PFSK-1 (cell line): ENCODE results near the gene DENND2A.

Experiments used
- POLR2AphosphoS5 ChIP-seq: IDR thresholded peaks from 2 replicates; pipeline ENCODE4 v1.6.1; 2012; ENCODE audit warnings: low read depth, mild to moderate bottlenecking, control low read depth, low read length, moderate library complexity
- REST ChIP-seq, 2 experiments: IDR thresholded peaks; 2 replicates each; pipeline versions ENCODE4 v1.6.1 to v1.8.0; 2011 to 2012; ENCODE audit warnings: low read depth in 2 of 2, low read length in 2 of 2, control low read depth in 1 of 2, inconsistent platforms in 1 of 2, mild to moderate bottlenecking in 1 of 2, moderate library complexity in 1 of 2; ENCODE audit not compliant: insufficient read depth in 1 of 2
- SIN3A ChIP-seq: IDR thresholded peaks from 2 replicates; pipeline ENCODE4 v1.6.1; 2012; ENCODE audit warnings: mild to moderate bottlenecking, low read length, moderate library complexity, borderline replicate concordance; ENCODE audit not compliant: insufficient read depth

GRCh38 chr7:140643416-140643815, 2.8 kb upstream of the DENND2A start:
- TF ChIP-seq POLR2AphosphoS5, result no peak
- TF ChIP-seq REST (IDR thresholded peaks at IDR 0.05; ENCODE audit: insufficient read depth in 1 of 2, low read depth in 2 of 2, low read length in 2 of 2), result no peak
- TF ChIP-seq SIN3A, result no peak
